ENCODE data around the gene UNC80. TPM values are rescaled to one million over a fixed set of nuclear protein-coding genes. Genes with fewer than 3 reads are reported as not detected.
"Not testable (repeated sequence)": the region's sequence is repeated elsewhere in the genome, so short reads cannot be mapped to it uniquely, and the experiment has no call there.

Gene UNC80
- total and polyA plus RNA-seq, 2 experiments from 2014 or later = not detected

DNA sequence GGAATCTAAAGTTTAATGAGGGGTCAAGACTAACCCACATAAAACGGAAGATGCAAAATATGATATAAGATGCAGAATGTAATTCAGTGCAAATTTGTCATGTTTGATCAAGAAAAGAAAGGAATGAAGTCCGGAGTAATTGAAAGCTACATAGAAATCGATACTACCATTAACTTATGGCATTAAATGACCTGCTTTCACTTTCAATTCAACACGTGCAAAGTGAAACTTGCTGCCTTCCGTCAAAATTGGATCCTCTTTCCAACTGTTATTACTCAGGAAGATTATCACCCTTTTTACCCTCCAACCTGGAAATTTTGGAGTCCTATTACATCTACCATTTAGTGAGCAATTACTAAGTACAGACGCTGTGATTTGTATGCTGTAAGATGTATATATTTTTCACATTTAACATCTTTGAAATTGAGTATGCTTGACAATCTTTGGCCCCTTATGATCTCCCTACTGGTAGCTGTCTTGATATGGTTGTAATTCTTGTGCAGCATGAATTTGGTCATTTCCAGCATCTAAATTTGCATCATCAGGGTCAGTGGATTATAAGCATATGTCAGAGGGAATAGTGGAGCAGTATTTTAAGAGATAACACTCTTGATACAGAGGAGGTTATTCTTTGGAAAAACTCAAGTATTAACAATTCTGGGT is 18.6 kb downstream of the UNC80 start:
- Histone ChIP-seq H3K4me3 (no peak overlapping the region), H4K20me1 (ENCODE audit: insufficient read depth) (no peaks in the 10 kb centered on the region), H3K27ac (no peak overlapping the region), H3K9me2 (ENCODE audit: insufficient read depth) (no peaks in the 10 kb centered on the region), H3K4me1 (ENCODE audit: insufficient read depth) (no peaks in the 10 kb centered on the region), H3K27me3 (replicated peaks; ENCODE audit: insufficient read depth) (no peaks in the 10 kb centered on the region), H3F3A (ENCODE audit: insufficient read depth) (no peaks in the 10 kb centered on the region), H3K9ac (no peak overlapping the region), H3K9me3 (ENCODE audit: low read depth) (no peaks in the 10 kb centered on the region), H3K79me2 (ENCODE audit: insufficient read depth) (no peaks in the 10 kb centered on the region), H3K4me2 (ENCODE audit: unreplicated experiment) (no peak overlapping the region), H2AFZ (peak overlapping the region; percentile 53; the same call in 1 of the 2 replicates), H3K36me3 (ENCODE audit: low read depth) (no peaks in the 10 kb centered on the region)
- TF ChIP-seq EZH2phosphoT487 (IDR thresholded peaks at IDR 0.05; ENCODE audit: insufficient read depth, low read depth) = no peak
- TF ChIP-seq EZH2 (IDR thresholded peaks at IDR 0.05; ENCODE audit: insufficient read depth, poor library complexity, severe bottlenecking) = no peak
- whole genome bisulfite sequencing, 2 experiments (ENCODE audit: low coverage in 1 of 2, low lambda C conversion rate in 2 of 2, missing lambda C conversion rate in 2 of 2) = 38 to 42% methylated on average over 6 of the region's 6 CpGs
- no peak for DNase-seq
- in situ Hi-C loops (cut with MboI) = no loop called here

DNA sequence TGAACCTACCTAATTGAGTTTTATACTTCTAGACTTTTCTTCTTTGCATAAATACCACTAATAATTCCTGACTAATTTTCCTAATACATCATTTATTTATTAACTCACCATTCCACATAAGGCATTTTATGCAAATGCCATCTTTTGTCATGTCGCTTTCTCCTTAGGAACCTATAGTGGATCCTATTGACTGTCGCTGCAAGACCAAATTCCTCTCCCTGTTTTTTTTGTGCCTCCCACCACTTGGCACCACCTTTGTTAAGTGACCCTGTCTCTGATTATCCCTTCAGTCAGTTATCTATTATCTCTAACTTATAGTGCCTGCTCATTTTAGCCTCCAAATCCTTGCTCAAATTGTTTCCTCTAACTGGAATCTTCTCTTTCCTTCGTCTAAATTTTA is 19.5 kb downstream of the UNC80 start:
- H3F3A ChIP-seq (ENCODE audit: insufficient read depth) = no peaks in the 10 kb centered on the region
- H3K4me3 ChIP-seq = no peak overlapping the region
- H2AFZ ChIP-seq = no peak overlapping the region
- in situ Hi-C loops (cut with MboI) = no loop called here
- no peak overlapping the region for H3K9ac ChIP-seq
- H3K4me1 ChIP-seq (ENCODE audit: insufficient read depth) = no peaks in the 10 kb centered on the region
- H4K20me1 ChIP-seq (ENCODE audit: insufficient read depth) = no peaks in the 10 kb centered on the region
- no peak overlapping the region for H3K27ac ChIP-seq
- DNase-seq = no peak
- no peak for TF ChIP-seq EZH2phosphoT487 (IDR thresholded peaks at IDR 0.05; ENCODE audit: insufficient read depth, low read depth)
- no peaks in the 10 kb centered on the region for H3K27me3 ChIP-seq (replicated peaks; ENCODE audit: insufficient read depth)
- no peak overlapping the region for H3K4me2 ChIP-seq (ENCODE audit: unreplicated experiment)
- no peaks in the 10 kb centered on the region for H3K36me3 ChIP-seq (ENCODE audit: low read depth)
- no peaks in the 10 kb centered on the region for H3K79me2 ChIP-seq (ENCODE audit: insufficient read depth)
- H3K9me3 ChIP-seq (ENCODE audit: low read depth) = no peaks in the 10 kb centered on the region
- 43 to 55% methylated on average over 3 of the region's 3 CpGs for WGBS, 2 experiments (ENCODE audit: low coverage in 1 of 2, low lambda C conversion rate in 2 of 2, missing lambda C conversion rate in 2 of 2)
- H3K9me2 ChIP-seq (ENCODE audit: insufficient read depth) = no peaks in the 10 kb centered on the region

DNA sequence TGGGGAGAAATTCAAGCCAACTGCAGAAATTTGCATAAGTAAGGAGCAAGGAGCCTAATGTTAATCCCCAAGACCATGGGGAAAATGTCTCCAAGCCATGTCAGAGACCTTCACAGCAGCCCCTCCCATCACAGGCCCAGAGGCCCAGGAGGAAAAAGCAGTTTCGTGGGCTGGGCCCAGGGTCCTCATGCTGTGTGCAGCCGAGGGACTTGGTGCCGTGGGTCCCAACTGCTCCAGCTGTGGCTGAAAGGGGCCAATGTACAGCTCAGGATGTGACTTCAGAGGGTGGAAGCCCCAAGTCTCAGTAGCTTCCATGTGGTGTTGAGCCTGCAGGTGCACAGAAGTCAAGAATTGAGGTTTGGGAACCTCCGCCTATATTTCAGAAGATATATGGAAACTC is 23.8 kb downstream of the UNC80 start:
- H3K4me3 ChIP-seq; H3K9me2 ChIP-seq (ENCODE audit: insufficient read depth); H3K4me1 ChIP-seq (ENCODE audit: insufficient read depth); H3K27ac ChIP-seq; H3K27me3 ChIP-seq (replicated peaks; ENCODE audit: insufficient read depth); H3K4me2 ChIP-seq (ENCODE audit: unreplicated experiment); H3K36me3 ChIP-seq (ENCODE audit: low read depth); H3K9me3 ChIP-seq (ENCODE audit: low read depth); H3F3A ChIP-seq (ENCODE audit: insufficient read depth); H3K9ac ChIP-seq; H2AFZ ChIP-seq; H4K20me1 ChIP-seq (ENCODE audit: insufficient read depth); in situ Hi-C loops (cut with MboI); H3K79me2 ChIP-seq (ENCODE audit: insufficient read depth); DNase-seq: not testable (repeated sequence)
- 5 to 15% methylated on average over 4 of the region's 4 CpGs for WGBS, 2 experiments (ENCODE audit: low coverage in 1 of 2, low lambda C conversion rate in 2 of 2, missing lambda C conversion rate in 2 of 2)

DNA sequence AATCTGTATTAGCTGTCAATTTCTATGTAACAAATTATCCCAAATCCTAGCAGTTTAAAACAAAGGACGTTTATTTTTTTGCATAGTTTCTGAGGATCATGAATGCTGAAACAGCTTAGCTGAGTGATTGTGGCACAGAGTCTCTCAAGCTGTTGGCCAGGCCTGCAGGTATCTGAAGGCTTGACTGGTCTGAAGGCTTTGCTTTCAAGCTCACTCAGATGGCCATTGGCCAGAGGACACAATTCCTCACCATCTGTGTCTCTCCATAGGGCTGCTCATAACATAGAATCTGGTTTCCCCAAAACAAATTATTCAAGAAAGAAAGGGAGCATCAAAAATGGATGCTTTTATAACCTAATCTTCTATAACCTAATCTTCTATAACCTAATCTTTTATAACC is 33.7 kb downstream of the UNC80 start:
- in situ Hi-C loops (cut with MboI) = no loop called here
- Histone ChIP-seq H3F3A (ENCODE audit: insufficient read depth) (no peaks in the 10 kb centered on the region), H3K27me3 (replicated peaks; ENCODE audit: insufficient read depth) (no peaks in the 10 kb centered on the region), H3K36me3 (ENCODE audit: low read depth) (no peaks in the 10 kb centered on the region), H3K27ac (no peak overlapping the region), H3K4me2 (ENCODE audit: unreplicated experiment) (no peak overlapping the region), H3K4me1 (ENCODE audit: insufficient read depth) (no peaks in the 10 kb centered on the region), H3K9me3 (ENCODE audit: low read depth) (no peaks in the 10 kb centered on the region), H3K4me3 (no peak overlapping the region), H3K9me2 (ENCODE audit: insufficient read depth) (no peaks in the 10 kb centered on the region), H3K79me2 (ENCODE audit: insufficient read depth) (no peaks in the 10 kb centered on the region), H4K20me1 (ENCODE audit: insufficient read depth) (no peaks in the 10 kb centered on the region), H2AFZ (no peak overlapping the region), H3K9ac (no peak overlapping the region)
- WGBS, 2 experiments (ENCODE audit: low coverage in 1 of 2, low lambda C conversion rate in 2 of 2, missing lambda C conversion rate in 2 of 2) = 10 to 12% methylated on average over 1 of the region's 1 CpG
- TF ChIP-seq EZH2phosphoT487 (IDR thresholded peaks at IDR 0.05; ENCODE audit: insufficient read depth, low read depth) (no peak), EZH2 (IDR thresholded peaks at IDR 0.05; ENCODE audit: insufficient read depth, poor library complexity, severe bottlenecking) (no peak)
- DNase-seq = no peak

DNA sequence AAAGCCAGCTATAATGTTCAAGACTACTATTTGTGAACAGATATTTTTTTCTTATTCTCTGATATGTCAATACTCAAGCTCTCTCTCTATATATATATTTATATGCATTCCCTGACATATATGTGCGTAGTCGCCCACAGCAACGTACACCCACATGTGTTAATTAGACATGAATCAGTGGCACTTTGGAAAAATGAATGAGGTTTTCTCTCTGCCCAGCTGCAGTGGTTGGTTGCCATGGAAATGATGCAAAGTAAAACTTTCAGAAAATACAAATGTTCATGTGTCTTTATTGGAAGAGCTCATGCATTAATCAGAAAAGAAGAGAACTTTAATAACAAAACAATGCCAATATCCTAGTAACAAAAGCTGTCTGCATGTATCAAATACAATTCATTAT is 34.7 kb downstream of the UNC80 start:
- Histone ChIP-seq H3K4me1 (ENCODE audit: insufficient read depth) (no peaks in the 10 kb centered on the region), H2AFZ (no peak overlapping the region), H3K36me3 (ENCODE audit: low read depth) (no peaks in the 10 kb centered on the region), H3K9me2 (ENCODE audit: insufficient read depth) (no peaks in the 10 kb centered on the region), H3F3A (ENCODE audit: insufficient read depth) (no peaks in the 10 kb centered on the region), H3K27ac (no peak overlapping the region), H3K27me3 (replicated peaks; ENCODE audit: insufficient read depth) (no peaks in the 10 kb centered on the region), H3K79me2 (ENCODE audit: insufficient read depth) (no peaks in the 10 kb centered on the region), H3K9me3 (ENCODE audit: low read depth) (no peaks in the 10 kb centered on the region), H3K4me3 (no peak overlapping the region), H4K20me1 (ENCODE audit: insufficient read depth) (no peaks in the 10 kb centered on the region), H3K4me2 (ENCODE audit: unreplicated experiment) (no peak overlapping the region), H3K9ac (no peak overlapping the region)
- no peak for DNase-seq
- WGBS, 2 experiments (ENCODE audit: low coverage in 1 of 2, low lambda C conversion rate in 2 of 2, missing lambda C conversion rate in 2 of 2) = 35% methylated on average over 3 of the region's 3 CpGs
- in situ Hi-C loops (cut with MboI) = no loop called here
- no peak for TF ChIP-seq EZH2phosphoT487 (IDR thresholded peaks at IDR 0.05; ENCODE audit: insufficient read depth, low read depth)
- no peak for TF ChIP-seq EZH2 (IDR thresholded peaks at IDR 0.05; ENCODE audit: insufficient read depth, poor library complexity, severe bottlenecking)

Measured in GM23248 (cell line).